Measurements from ENCODE around the gene TIPARP. TPM values are rescaled to one million over a fixed set of nuclear protein-coding genes. Genes with fewer than 3 reads are reported as not detected.

Gene TIPARP
- total RNA-seq, 2 experiments from 2014 or later: 10.0 to 13.4 TPM

DNA sequence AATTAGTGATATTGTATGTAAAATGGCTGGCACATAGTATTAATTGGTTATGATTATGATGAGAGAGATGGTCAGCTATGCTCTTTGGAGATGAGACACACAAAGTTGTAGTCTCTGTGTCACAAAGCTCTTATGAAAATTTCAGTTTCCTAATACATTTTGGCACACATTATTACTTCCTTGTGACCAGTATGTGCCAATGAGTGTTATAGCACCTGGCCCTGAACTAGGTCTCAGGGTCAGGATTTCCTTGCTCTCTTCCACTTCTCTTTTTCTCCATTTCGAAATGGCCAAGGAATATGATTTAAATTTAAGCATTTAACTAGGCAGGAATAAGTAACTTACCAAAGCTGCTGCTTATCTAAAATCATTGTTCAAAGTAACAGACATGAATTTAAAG is 28.0 kb downstream of the TIPARP start:
- Histone ChIP-seq H3K9me3 (ENCODE audit: low read length) (no peaks in the 10 kb centered on the region), H3K4me3 (ENCODE audit: low read depth, low read length, poor library complexity, severe bottlenecking) (no peak overlapping the region), H3K4me1 (ENCODE audit: insufficient read depth, low read length, poor library complexity, severe bottlenecking) (peaks cover 8% of the 10 kb centered on the region), H3K79me2 (ENCODE audit: insufficient read depth, low read depth, low read length) (no peaks in the 10 kb centered on the region), H2AFZ (ENCODE audit: low read length) (no peak overlapping the region), H3K9me2 (ENCODE audit: insufficient read depth, low read length) (no peaks in the 10 kb centered on the region), H4K20me1 (ENCODE audit: insufficient read depth, low read length) (peaks cover 8% of the 10 kb centered on the region), H3K4me2 (ENCODE audit: low read length) (no peak overlapping the region), H3K36me3 (ENCODE audit: insufficient read depth, low read length) (peaks cover 77% of the 10 kb centered on the region), H3K27ac (ENCODE audit: low read depth, low read length, poor library complexity, severe bottlenecking) (no peak overlapping the region)
- TF ChIP-seq, protein P1, sequence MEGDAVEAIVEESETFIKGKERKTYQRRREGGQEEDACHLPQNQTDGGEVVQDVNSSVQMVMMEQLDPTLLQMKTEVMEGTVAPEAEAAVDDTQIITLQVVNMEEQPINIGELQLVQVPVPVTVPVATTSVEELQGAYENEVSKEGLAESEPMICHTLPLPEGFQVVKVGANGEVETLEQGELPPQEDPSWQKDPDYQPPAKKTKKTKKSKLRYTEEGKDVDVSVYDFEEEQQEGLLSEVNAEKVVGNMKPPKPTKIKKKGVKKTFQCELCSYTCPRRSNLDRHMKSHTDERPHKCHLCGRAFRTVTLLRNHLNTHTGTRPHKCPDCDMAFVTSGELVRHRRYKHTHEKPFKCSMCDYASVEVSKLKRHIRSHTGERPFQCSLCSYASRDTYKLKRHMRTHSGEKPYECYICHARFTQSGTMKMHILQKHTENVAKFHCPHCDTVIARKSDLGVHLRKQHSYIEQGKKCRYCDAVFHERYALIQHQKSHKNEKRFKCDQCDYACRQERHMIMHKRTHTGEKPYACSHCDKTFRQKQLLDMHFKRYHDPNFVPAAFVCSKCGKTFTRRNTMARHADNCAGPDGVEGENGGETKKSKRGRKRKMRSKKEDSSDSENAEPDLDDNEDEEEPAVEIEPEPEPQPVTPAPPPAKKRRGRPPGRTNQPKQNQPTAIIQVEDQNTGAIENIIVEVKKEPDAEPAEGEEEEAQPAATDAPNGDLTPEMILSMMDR (conservative IDR thresholded peaks at IDR 0.05; ENCODE audit: low read length): no peak
- TF ChIP-seq EZH2phosphoT487 (IDR thresholded peaks at IDR 0.05; ENCODE audit: borderline replicate concordance, low read depth, low read length): no peak
- DNase-seq (ENCODE audit: low spot score): no peak
- POLR2A ChIA-PET: interaction anchor here (0.7 to 2.2 kb wide), 9 partner anchors 11 to 391 kb away, joined by 3 to 8 read pairs (median 3); no protein-coding TSS in a partner anchor
- no TSS peak for BruUV-seq (replicated peaks)
- CTCF ChIA-PET (ENCODE audit: unreplicated experiment): interaction anchor here (1.1 kb wide), 1 partner anchor 118 kb away, joined by 3 read pairs; no protein-coding TSS in a partner anchor
- intact Hi-C loops (cut with micrococcal nuclease; ENCODE audit: unreplicated experiment): no loop called here

DNA sequence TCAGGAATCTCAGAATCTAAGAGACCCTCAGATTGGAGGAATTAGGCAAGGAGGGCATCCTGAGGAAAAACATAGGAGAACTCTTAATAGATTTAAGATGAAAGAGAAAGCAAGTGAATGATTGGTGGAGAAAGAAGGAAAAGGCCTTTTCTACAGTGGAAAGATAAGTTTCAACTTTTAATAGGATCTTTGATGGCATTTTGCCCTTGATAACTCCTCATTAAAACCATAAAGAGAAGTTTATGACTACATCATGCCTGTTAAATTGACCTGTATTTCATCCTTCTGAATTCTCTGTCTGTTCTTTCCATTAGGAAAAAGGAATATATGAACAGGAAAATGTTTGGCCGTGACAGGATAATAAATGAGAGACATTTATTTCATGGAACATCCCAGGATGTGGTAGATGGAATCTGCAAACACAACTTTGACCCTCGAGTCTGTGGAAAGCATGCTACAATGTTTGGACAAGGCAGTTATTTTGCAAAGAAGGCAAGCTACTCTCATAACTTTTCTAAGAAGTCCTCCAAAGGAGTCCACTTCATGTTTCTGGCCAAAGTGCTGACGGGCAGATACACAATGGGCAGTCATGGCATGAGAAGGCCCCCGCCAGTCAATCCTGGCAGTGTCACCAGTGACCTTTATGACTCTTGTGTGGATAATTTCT is 30.1 kb downstream of the TIPARP start:
- Histone ChIP-seq H3K27ac (ENCODE audit: low read depth, low read length, poor library complexity, severe bottlenecking) (no peak overlapping the region), H3K36me3 (ENCODE audit: insufficient read depth, low read length) (peaks cover 63% of the 10 kb centered on the region), H3K4me1 (ENCODE audit: insufficient read depth, low read length, poor library complexity, severe bottlenecking) (peaks cover 8% of the 10 kb centered on the region), H3K79me2 (ENCODE audit: insufficient read depth, low read depth, low read length) (no peaks in the 10 kb centered on the region), H2AFZ (ENCODE audit: low read length) (no peak overlapping the region), H3K4me3 (ENCODE audit: low read depth, low read length, poor library complexity, severe bottlenecking) (no peak overlapping the region), H3K9me2 (ENCODE audit: insufficient read depth, low read length) (no peaks in the 10 kb centered on the region), H3K4me2 (ENCODE audit: low read length) (no peak overlapping the region), H3K9me3 (ENCODE audit: low read length) (no peaks in the 10 kb centered on the region), H4K20me1 (ENCODE audit: insufficient read depth, low read length) (peaks cover 8% of the 10 kb centered on the region)
- no peak for TF ChIP-seq EZH2phosphoT487 (IDR thresholded peaks at IDR 0.05; ENCODE audit: borderline replicate concordance, low read depth, low read length)
- intact Hi-C loops (cut with micrococcal nuclease; ENCODE audit: unreplicated experiment): no loop called here
- no TSS peak for BruUV-seq (replicated peaks)
- no peak for DNase-seq (ENCODE audit: low spot score)
- POLR2A ChIA-PET: no interaction called here
- CTCF ChIA-PET (ENCODE audit: unreplicated experiment): no interaction called here

DNA sequence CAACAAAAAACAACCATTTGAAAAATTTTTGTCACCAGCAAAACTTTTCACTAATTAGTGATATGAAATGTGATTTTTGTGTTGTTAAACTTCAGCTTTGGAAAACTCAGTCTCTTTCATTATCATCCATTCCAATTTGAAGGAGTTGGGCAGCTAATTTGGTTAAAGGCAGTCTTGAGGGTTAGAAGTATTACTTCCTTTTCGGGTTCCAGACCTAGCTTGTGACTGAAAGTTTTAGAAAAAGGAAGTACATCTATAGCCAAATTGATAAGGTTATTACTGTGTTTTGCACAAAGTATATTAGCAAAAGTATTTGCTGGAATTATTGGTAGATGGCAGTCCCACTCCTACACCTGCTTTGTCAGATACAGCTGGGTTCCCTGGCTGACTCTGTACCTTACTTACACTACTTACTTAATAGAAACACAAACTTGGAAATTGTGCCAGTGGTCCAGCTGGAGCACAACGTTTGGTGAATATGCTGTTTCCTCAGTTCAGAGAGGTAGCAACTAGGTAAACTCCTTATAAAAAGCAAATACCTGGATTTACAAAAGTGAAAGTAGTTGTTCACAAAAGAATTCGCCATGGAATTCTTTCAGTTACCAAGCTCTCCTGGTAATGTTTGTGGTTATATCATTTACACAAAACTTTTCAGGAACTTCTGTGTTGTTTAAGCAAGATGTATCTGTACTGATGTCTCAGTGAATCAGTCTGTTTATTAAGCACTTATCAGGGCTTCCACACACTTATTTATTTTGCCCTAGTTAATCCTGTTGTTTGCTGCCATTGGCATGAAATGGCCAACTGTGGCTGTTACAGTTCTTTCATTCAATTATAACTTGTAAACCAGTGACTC is 31.6 kb downstream of the TIPARP start:
- no peak for DNase-seq (ENCODE audit: low spot score)
- no TSS peak for BruUV-seq (replicated peaks)
- POLR2A ChIA-PET: interaction anchor here (1.0 to 1.5 kb wide), 3 partner anchors 9 to 469 kb away, joined by 3 to 4 read pairs (median 4); no protein-coding TSS in a partner anchor

More for the DNA sequence above, 31.6 kb downstream of the TIPARP start:
- Histone ChIP-seq H3K79me2 (ENCODE audit: insufficient read depth, low read depth, low read length) (no peaks in the 10 kb centered on the region), H3K4me2 (ENCODE audit: low read length) (no peak overlapping the region), H3K4me3 (ENCODE audit: low read depth, low read length, poor library complexity, severe bottlenecking) (no peak overlapping the region), H3K36me3 (ENCODE audit: insufficient read depth, low read length) (peaks cover 58% of the 10 kb centered on the region), H3K4me1 (ENCODE audit: insufficient read depth, low read length, poor library complexity, severe bottlenecking) (peaks cover 8% of the 10 kb centered on the region), H3K9me2 (ENCODE audit: insufficient read depth, low read length) (no peaks in the 10 kb centered on the region), H4K20me1 (ENCODE audit: insufficient read depth, low read length) (peaks cover 8% of the 10 kb centered on the region), H2AFZ (ENCODE audit: low read length) (no peak overlapping the region), H3K27ac (ENCODE audit: low read depth, low read length, poor library complexity, severe bottlenecking) (no peak overlapping the region), H3K9me3 (ENCODE audit: low read length) (no peaks in the 10 kb centered on the region)
- intact Hi-C loops (cut with micrococcal nuclease; ENCODE audit: unreplicated experiment): no loop called here
- CTCF ChIA-PET (ENCODE audit: unreplicated experiment): no interaction called here
- TF ChIP-seq EZH2phosphoT487 (IDR thresholded peaks at IDR 0.05; ENCODE audit: borderline replicate concordance, low read depth, low read length): no peak
- TF ChIP-seq, protein P1 (conservative IDR thresholded peaks at IDR 0.05; ENCODE audit: low read length): no peak

Measured in OCI-LY7 (cell line).